HG02678 (cell line): Measurements from ENCODE around the gene SOX12.
"Not testable (repeated sequence)": the region's sequence is repeated elsewhere in the genome, so short reads cannot be mapped to it uniquely, and the experiment has no call there.

Experiments
- ATAC-seq: cut with Tn5 transposase; IDR thresholded peaks from one replicate; pipeline ENCODE4 v1.9.1; 2021; ENCODE audit warnings: mild to moderate bottlenecking, moderate library complexity; ENCODE audit not compliant: unreplicated experiment

Gene SOX12

GRCh38 chr20:328975-329695 lies 3.8 kb downstream of the SOX12 start:
- ATAC-seq, result no peak

GRCh38 chr20:329851-330232 lies 4.5 kb downstream of the SOX12 start:
- ATAC-seq, result no peak

GRCh38 chr20:330233-331149 lies 5.1 kb downstream of the SOX12 start:
- ATAC-seq, result peak; percentile 38

- no peak for ATAC-seq
These were observed 9.2 kb downstream of the SOX12 start for GRCh38 chr20:334578-334977.

- ATAC-seq, result not testable (repeated sequence)
These were observed 10.7 kb downstream of the SOX12 start for GRCh38 chr20:336040-336439.

- no peak for ATAC-seq
These were observed 16.3 kb downstream of the SOX12 start for GRCh38 chr20:341682-342081.

GRCh38 chr20:343107-343506 lies 17.8 kb downstream of the SOX12 start:
- no peak for ATAC-seq

GRCh38 chr20:346033-346639 lies 20.8 kb downstream of the SOX12 start:
- no peak for ATAC-seq

GRCh38 chr20:346640-347316 lies 21.4 kb downstream of the SOX12 start, which contains the start of gene NRSN2:
NRSN2 (plus strand) TSS chr20:347111; CDS start chr20:349644, 2,533 bp downstream.
- ATAC-seq, result no peak

- ATAC-seq, result peak; percentile 3
These were observed 21.9 kb downstream of the SOX12 start for GRCh38 chr20:347317-347639.

GRCh38 chr20:347640-348484 lies 22.5 kb downstream of the SOX12 start:
- peak; percentile 77 for ATAC-seq

- no peak for ATAC-seq
These were observed 23.9 kb downstream of the SOX12 start for GRCh38 chr20:348972-349841.

GRCh38 chr20:353166-353565 lies 27.8 kb downstream of the SOX12 start:
- no peak for ATAC-seq

- ATAC-seq, result peak; percentile 96
These were observed 29.1 kb downstream of the SOX12 start for GRCh38 chr20:354298-354977.

- ATAC-seq, result not testable (repeated sequence)
These were observed 30.8 kb downstream of the SOX12 start for GRCh38 chr20:356154-356553.

- no peak for ATAC-seq
These were observed 31.4 kb downstream of the SOX12 start for GRCh38 chr20:356745-357144.

- no peak for ATAC-seq
These were observed 33.7 kb downstream of the SOX12 start for GRCh38 chr20:358891-359555.

GRCh38 chr20:361561-361960 lies 36.2 kb downstream of the SOX12 start:
- ATAC-seq, result peak; percentile 73
